ENCODE measurements around the gene MRPS22. TPM values are rescaled to one million over a fixed set of nuclear protein-coding genes. Genes with fewer than 3 reads are reported as not detected.

Gene MRPS22
- total and polyA plus RNA-seq, 2 of the 13 experiments (the other 11 are each of a cell fraction or from before 2014, with no cell fraction given) = 52.7 to 113 TPM

- TF ChIP-seq ARID2 (CRISPR knock-in tag; IDR thresholded peaks at IDR 0.05; ENCODE audit: borderline replicate concordance) = no peak
- TF ChIP-seq CEBPB (IDR thresholded peaks at IDR 0.05; ENCODE audit: borderline replicate concordance, low read depth, low read length) = peak; percentile 68
- 59% methylated on average over 3 of the region's 3 CpGs for WGBS (ENCODE audit: low lambda C conversion rate)
- ChIA-PET CTCF (ENCODE audit: low intra/inter-chr PET ratio, low total read pairs) (no interaction called here), POLR2A (no interaction called here)
- Histone ChIP-seq H3K9me3 (ENCODE audit: low read length) (no peaks in the 10 kb centered on the region), H3K4me1 (ENCODE audit: insufficient read depth, low read length) (peaks cover 33% of the 10 kb centered on the region), H3K4me2 (ENCODE audit: low read depth, low read length) (no peak overlapping the region), H3K79me2 (ENCODE audit: insufficient read depth, low read length) (no peaks in the 10 kb centered on the region), H2AFZ (ENCODE audit: low read length) (no peak overlapping the region), H3K27me3 (ENCODE audit: control insufficient read depth in 1 of 2, insufficient read depth in 2 of 2, low read length in 2 of 2) (no peaks in the 10 kb centered on the region), H3K9ac (ENCODE audit: insufficient read depth, low read depth, low read length) (no peak overlapping the region), H4K20me1 (ENCODE audit: insufficient read depth, low read length) (no peaks in the 10 kb centered on the region), H3K27ac (ENCODE audit: extremely low read length, insufficient read depth, low read length) (no peak overlapping the region), H3K4me3 (replicated peaks in 1 of 3; ENCODE audit: insufficient read depth in 1 of 3, low read depth in 2 of 3, low read length in 3 of 3) (no peak overlapping the region), H3K36me3 (replicated peaks in 1 of 2; ENCODE audit: control insufficient read depth in 1 of 2, insufficient read depth in 2 of 2, low read length in 2 of 2) (no peaks in the 10 kb centered on the region)
- ATAC-seq = no peak
- intact Hi-C loops (cut with micrococcal nuclease; ENCODE audit: unreplicated experiment) (no loop called here), in situ Hi-C loops (cut with HindIII; ENCODE audit: extremely low pct_ligation_motif_present, low pct_unique_long_range_greater_than_20kb) (no loop called here)
- BruUV-seq (replicated peaks) = no TSS peak
- no peak for DNase-seq (ENCODE audit: low spot score)
- FAIRE-seq = no peak
Measured at GRCh38 chr3:139304383-139304782, 39.4 kb upstream of the MRPS22 start.

- DNase-seq (ENCODE audit: low spot score) (no peak), FAIRE-seq (no peak), ATAC-seq (no peak)
- in situ Hi-C loops (cut with HindIII; ENCODE audit: extremely low pct_ligation_motif_present, low pct_unique_long_range_greater_than_20kb) = no loop called here
- ChIA-PET CTCF (ENCODE audit: low intra/inter-chr PET ratio, low total read pairs) (no interaction called here), POLR2A (no interaction called here)
- Histone ChIP-seq H3K27ac (ENCODE audit: extremely low read length, insufficient read depth, low read length) (no peak overlapping the region), H3K4me1 (ENCODE audit: insufficient read depth, low read length) (peaks cover 18% of the 10 kb centered on the region), H3K9me3 (ENCODE audit: low read length) (no peaks in the 10 kb centered on the region), H3K4me3 (replicated peaks in 1 of 3; ENCODE audit: insufficient read depth in 1 of 3, low read depth in 2 of 3, low read length in 3 of 3) (no peak overlapping the region), H4K20me1 (ENCODE audit: insufficient read depth, low read length) (no peaks in the 10 kb centered on the region), H3K4me2 (ENCODE audit: low read depth, low read length) (no peak overlapping the region), H2AFZ (ENCODE audit: low read length) (no peak overlapping the region), H3K9ac (ENCODE audit: insufficient read depth, low read depth, low read length) (no peak overlapping the region), H3K36me3 (replicated peaks in 1 of 2; ENCODE audit: control insufficient read depth in 1 of 2, insufficient read depth in 2 of 2, low read length in 2 of 2) (no peaks in the 10 kb centered on the region), H3K27me3 (ENCODE audit: control insufficient read depth in 1 of 2, insufficient read depth in 2 of 2, low read length in 2 of 2) (no peaks in the 10 kb centered on the region), H3K79me2 (ENCODE audit: insufficient read depth, low read length) (no peaks in the 10 kb centered on the region)
- no peak for TF ChIP-seq ZFP37 (CRISPR knock-in tag; IDR thresholded peaks at IDR 0.05; ENCODE audit: borderline replicate concordance)
- no peak for TF ChIP-seq ERF (CRISPR knock-in tag; IDR thresholded peaks at IDR 0.05)
- no peak for TF ChIP-seq ZFP90 (CRISPR knock-in tag; IDR thresholded peaks at IDR 0.05; ENCODE audit: borderline replicate concordance)
- no peak for TF ChIP-seq TMF1 (CRISPR knock-in tag; IDR thresholded peaks at IDR 0.05; ENCODE audit: low read depth)
- no peak for TF ChIP-seq PCBP2 (optimal IDR thresholded peaks at IDR 0.05; ENCODE audit: low read depth, low read length, poor library complexity, severe bottlenecking)
- TF ChIP-seq ZNF496 (CRISPR knock-in tag; IDR thresholded peaks at IDR 0.05; ENCODE audit: insufficient replicate concordance) = no peak
- no peak for TF ChIP-seq WIZ (CRISPR knock-in tag; IDR thresholded peaks at IDR 0.05)
- TF ChIP-seq NFE2L1 (CRISPR knock-in tag; IDR thresholded peaks at IDR 0.05; ENCODE audit: borderline replicate concordance) = no peak
- TF ChIP-seq ZNF354B (CRISPR knock-in tag; IDR thresholded peaks at IDR 0.05) = no peak
- TF ChIP-seq SRSF1 (optimal IDR thresholded peaks at IDR 0.05; ENCODE audit: low read depth, low read length) = no peak
- TF ChIP-seq FOXA3 (CRISPR knock-in tag; IDR thresholded peaks at IDR 0.05) = no peak
- TF ChIP-seq RFX5 (IDR thresholded peaks at IDR 0.05; ENCODE audit: low read depth, low read length) = no peak
- BruUV-seq (replicated peaks) = no TSS peak
- WGBS (ENCODE audit: low lambda C conversion rate) = 45% methylated on average over 2 of the region's 2 CpGs
- intact Hi-C loops (cut with micrococcal nuclease; ENCODE audit: unreplicated experiment) = no loop called here
Measured at GRCh38 chr3:139306078-139306477, 37.7 kb upstream of the MRPS22 start.

All from HepG2 (cell line).